NCI-H1092 (cell line): Measurements from ENCODE around the gene STK40.

Experiments used
- DNase-seq: peaks from one replicate; lab custom pipeline; 2025; lab: John Stamatoyannopoulos, UW

STK40 gene, protein sequence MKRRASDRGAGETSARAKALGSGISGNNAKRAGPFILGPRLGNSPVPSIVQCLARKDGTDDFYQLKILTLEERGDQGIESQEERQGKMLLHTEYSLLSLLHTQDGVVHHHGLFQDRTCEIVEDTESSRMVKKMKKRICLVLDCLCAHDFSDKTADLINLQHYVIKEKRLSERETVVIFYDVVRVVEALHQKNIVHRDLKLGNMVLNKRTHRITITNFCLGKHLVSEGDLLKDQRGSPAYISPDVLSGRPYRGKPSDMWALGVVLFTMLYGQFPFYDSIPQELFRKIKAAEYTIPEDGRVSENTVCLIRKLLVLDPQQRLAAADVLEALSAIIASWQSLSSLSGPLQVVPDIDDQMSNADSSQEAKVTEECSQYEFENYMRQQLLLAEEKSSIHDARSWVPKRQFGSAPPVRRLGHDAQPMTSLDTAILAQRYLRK

DNA sequence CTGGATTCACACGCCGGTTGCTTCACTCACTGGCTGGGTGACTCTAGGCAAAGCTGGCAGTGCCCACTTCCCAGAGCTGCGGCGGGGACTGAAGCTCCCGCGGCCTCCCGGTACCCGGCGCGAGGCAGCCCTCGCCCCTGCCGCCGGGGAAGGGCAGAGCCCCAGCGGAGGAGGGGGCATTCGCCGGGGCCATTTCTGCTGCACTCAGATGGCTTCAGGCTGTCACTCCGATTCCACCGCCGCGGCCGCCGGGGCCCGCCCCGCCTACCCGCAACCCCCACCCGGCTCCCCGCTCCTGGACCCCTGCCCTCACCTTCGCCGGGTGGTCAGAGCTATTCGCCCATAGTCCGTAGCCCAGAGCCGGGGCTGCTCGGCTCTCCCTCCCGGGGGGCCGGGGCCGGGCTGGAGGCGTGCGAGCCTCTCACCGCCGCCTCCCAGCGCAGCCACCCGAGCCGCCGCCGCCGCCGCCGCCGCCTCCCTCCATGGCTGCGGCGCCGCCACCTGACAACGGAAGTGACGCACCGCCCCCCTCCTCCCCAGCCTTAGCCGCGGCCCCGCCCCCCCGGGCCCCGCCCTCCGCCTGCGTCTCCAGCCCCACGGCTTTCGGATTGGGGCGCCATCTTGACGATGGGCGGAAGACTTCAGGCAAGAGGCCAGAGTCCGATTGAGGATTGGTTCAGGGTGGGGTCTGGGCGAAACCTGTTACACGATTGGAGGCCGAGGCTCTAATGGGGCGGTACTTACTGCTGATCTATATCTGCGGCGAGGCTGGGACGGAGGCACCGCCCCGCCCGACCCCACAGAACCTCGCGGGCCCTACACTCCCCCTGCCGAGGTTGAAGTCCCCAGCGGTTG is at the start of gene STK40:
TSS of gene STK40 (minus strand) at position 515 of the 855 bp plus-strand sequence. CDS start 24,592 bp downstream, outside the sequence.
- DNase-seq: peak; percentile 100

DNA sequence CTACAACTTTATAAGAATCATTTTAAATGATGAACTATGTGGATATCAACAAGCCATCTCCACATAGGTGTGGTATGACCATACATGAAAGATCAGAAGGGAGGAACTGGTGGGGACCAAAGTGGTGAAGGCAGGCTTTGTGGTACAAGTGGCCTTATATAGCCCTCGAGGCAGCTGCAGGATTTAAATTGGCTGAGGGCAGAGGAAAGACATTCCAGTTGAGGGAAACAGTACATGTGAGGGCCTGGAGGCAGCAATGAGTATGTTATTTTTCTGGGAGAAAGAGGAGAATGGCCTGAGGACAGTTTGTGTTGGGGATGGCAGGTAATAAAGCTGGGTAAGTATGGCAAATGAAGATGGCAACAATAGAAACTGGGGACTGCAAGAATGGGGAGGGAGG is 47.4 kb upstream of the STK40 start:
- no peak for DNase-seq

DNA sequence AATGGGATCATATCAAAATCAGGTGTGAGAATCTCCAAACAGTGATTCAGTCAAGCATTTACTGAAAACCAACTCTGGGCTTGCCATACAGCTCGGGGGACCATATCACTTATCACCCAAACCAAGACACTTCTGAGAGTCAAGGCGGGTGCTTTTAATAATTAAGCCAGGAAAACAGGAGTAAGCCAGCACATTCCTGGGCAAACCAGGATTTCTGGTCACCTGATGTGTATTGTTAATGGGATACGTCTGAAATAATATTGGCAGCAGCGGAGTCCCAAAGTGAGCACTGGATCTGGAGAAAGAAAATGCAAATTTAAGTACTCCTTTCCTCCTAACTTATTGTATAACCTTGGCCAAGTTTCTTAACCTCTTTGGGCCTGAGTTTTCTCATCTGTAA is 46.9 kb upstream of the STK40 start:
- DNase-seq: no peak

DNA sequence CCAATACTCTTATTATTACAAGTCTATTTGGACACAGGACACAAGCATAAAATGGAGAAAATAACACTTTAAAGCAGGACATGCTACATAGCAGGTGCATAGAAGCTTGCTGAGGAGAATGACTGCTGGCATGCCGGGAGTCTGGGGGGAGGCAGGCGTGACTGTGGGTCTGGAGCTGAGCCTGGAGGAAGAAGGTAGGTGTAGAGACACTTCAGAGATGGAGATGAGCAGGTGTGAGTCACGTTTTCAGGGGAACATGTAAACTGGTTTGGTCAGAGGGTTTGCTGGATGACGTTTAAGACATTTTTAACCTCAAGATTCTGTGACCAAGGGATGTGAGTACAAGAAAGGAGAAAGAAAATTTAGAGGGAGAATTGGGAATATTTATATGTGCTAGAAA is 40.1 kb upstream of the STK40 start:
- no peak for DNase-seq

DNA sequence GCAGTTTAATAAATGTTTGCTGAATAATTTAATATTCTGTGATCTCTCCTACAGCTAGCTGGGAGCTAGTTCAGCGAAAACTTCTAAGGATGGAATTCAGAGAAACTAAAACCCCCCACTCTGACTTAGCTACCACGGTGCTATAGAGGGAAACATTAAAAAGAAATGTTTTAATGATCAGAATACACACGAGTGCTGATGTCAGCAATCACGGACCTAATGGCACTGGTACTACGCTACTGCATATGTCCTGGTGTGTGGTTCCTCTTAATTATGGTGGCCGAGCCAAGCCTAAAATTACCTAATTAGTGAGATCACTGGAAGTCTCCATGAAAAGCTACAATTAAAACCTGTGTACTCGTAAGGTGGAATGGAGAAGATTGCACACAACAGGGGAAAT is 35.9 kb upstream of the STK40 start:
- DNase-seq: no peak

DNA sequence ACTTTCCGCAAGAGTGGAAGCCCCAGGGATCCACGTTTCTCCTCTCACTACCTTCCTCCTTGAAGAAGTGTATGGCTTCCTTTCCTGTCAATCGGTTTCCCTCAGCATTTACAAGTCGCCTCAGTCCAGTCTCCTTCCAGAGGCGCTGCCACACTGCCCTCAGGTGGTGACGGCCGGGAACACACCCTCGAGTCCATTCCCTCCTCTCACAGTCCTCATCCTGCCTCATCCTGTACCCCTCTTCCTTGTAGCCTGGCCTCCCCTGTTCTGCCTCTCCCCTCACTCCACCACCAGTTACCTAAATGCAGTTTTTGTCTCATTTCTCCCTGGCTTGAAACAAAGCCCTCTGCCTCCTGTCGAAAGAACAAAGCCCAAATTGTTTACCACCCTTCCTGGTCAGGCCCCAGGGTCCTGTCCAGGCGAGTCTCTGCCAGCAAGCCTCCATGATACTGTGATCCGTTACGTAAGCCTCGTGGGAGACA is 35.2 kb upstream of the STK40 start:
- DNase-seq: peak; percentile 68

DNA sequence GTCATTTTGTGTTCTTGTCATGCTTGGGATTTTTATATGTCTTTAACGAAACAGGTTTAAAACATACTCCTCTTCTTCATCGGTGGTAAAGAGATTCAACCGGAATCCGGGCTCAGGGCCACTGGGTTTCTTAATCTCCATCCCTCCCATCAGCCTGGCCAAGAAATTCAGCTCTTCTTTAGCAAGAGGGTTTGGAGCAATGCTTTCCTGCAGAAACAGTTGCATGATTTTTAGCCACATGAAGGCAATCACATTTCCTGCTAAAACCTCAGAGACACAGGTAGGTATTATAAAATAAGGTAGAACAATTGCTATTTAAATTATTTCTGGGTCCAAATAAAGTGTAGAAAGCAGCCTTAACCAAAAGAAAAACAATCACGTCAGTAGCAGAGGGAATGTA is 34.7 kb upstream of the STK40 start:
- no peak for DNase-seq

DNA sequence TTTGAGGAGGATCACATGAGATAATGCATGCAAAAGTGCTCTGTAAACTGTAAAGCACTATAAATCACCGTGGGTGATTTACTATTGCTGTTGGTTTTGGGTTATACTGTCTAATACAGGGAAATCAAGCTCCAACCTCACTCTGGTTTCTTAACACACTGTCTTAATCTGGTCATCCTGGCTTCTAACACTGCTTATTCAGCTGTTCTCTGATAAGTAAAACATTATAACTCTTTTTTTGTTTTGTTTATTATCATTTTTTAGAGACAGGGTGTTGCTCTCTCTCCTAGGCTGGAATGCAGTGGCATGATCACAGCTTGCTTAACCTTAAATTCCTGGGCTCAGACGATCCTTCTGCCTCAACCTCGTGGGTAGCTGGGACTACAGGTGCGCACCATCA is 33.8 kb upstream of the STK40 start:
- no peak for DNase-seq

DNA sequence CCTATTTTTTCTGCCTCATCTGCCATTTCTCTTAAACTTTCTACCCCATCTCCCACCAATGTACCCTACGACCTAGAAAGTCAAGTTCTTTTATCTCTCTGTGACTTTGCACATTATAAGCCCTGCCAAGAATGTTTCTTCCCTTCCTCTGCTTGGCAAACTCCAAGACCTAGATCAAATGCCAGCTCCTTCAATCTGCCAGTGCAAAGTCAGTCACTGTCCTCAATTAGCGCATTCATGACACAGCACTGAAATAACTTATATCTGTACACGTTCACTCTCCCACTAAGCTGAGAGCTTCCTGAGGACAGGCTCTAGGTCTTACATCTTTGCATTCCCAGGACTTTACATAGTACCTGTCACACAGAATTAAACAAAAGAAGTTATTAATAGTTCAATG is 33.4 kb upstream of the STK40 start:
- DNase-seq: no peak

DNA sequence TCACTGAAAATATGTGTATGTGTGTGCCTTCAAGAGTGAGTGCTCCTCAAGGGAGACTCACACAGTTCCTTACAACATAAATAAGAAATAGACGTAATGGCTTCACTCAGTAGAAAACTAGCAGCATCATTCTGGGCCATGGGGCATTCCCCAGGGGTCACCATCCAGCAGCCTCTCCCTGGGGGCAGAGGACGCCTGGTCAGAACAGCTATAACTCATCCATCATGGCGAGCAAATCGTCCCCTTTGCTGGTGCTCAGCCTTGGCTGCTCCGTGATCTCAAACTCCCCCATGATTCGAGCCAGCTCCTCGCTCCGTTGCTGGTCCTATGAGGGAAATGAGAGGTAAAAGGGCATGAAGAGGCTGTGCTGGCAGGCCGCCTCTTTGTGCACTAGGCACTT is 32.2 kb upstream of the STK40 start:
- DNase-seq: no peak

DNA sequence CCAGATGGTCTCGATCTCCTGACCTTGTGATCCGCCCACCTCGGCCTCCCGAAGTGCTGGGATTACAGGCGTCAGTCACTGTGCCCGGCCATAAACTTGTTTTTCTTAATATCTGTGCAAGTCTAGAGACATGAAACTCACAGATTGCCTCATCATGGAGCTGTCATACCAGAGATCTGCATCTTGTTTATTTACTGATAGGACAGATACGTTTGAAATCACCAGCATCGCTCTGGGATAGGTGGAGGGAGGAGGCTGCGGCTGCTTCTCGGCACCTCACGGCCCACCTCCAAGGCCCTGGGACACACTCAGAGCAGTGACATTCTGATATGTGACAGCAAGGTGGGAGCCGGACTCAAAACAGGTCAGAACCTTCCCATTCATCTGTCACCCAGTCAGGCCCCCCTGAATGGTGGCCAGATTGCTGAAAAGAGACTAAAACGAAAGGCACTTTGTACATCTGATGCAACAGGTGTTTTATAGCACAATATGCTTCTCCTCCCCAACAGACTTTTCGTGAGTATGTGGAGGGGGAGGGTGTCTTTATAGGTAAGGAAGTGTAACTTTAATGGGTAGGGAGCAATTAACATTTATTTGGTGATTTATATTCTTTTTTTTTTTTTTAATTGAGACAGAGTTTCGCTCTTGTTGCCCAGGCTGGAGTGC is 30.1 kb upstream of the STK40 start:
- DNase-seq: no peak

DNA sequence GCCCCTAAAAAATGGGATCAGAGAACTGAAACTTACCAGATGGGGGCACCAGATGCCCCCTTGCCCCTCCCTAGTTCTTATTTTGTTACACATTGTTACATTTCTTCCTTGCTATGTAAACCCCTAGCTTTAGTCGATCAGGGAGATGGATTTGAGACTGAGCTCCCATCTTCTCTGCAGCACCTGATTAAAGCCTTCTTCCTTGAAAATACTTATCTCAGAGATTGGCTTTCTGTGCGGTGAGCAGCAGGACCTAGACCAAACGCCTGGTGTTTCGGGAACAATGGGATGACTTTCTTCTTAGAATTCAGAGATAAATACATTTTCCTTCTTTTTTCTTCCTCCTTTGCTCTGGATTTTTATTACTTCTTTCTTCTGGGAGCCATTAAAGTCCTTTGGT is 28.7 kb upstream of the STK40 start:
- DNase-seq: no peak

DNA sequence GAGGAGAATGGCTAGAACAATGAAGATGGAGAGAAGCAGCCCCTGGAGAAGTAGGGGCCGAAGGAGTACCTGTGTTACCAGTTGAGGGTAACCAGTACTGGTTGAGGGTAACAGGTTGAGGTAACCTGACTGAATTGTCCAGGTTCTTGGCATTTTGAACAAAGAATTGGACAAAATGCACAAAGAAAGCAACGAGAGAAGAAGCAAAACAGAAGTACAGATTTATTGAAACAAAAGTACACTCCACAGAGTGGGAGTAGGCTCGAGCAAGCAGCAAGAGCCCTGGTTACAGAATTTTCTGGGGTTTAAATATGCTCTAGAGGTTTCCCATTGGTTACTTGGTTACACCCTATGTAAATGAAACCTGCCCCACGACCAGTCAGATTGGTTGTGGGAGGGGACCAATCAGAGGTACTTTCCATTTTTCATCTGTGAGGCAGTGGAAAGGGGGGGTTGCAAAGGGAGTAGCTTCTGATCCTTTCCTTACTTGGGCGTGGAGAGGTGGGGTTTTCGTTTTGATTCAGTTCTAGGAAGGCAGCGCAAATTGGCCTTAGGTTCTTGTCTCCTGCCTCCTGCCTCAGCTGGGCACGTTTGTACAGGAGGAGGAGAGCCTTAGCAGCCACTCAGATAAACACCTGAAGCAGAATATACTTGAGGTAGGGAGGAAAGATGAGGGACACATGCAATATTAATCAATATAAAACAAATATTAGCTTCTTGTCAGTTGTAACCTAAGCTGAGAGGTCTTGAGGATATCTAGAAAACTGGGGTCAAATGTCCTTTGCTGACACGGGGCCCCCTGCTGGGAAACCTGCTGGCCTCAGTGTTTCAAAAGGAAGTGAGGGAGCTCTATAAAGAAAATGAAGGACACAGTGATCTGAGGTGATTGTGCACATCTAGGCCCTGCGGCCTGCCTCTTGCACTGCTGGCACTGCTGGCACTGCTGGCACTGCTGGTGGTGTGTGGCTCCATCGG is 26.2 kb upstream of the STK40 start:
- DNase-seq: peak; percentile 31

DNA sequence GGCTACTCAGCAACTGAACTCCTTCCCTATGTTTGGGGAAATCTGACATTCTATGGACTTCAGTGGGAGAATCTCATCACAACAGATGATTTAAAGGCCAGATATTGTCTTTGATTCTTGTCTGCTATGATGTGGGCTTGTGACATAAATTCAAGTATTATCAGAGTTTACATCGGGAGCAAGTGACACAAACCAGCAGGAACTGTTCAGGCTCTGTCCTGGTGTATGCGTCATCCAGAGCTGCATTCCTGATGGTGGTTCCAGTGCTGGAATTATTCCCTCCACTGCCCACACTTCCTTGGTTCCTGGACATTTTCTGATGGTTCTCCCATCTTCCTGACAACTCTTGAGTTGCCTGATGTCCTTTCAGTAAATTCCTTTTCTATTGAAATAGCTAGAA is 22.8 kb upstream of the STK40 start:
- DNase-seq: no peak

DNA sequence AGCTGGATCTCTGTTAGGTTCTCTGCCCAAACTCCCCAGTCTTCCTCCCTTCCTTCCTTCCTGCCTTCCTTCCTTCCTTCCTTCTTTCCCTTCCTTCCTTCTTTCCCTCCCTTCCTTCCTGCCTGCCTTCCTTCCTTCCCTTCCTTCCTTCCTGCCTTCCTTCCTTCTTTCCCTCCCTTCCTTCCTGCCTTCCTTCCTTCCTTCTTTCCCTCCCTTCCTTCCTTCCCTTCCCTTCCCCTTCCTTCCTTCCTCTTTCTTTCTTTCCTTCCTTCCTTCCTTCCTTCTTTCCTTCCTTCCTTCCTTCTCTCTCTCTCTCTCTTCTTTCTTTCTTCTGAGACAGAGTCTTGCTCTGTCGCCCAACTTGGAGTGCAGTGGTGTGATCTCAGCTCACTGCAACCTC is 20.7 kb upstream of the STK40 start:
- no peak for DNase-seq

DNA sequence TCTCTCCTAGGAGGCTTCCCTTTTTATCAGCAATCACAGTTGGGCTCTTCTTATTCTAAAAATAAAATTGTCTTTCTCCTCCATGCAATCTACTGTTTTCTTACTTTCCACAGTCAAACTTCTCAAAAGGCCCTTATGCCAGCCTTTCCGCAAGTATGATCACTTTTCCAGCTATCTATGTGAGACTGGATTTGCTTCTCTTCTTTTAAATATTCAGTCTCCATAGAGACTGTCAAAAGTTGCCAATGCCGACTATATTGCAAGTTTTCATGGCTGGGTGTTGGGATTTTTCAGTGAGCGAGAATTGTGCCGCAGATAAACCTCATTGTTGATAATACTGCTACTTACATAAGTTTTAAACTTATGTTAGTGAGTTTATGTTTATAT is 16.8 kb upstream of the STK40 start:
- DNase-seq: no peak

DNA sequence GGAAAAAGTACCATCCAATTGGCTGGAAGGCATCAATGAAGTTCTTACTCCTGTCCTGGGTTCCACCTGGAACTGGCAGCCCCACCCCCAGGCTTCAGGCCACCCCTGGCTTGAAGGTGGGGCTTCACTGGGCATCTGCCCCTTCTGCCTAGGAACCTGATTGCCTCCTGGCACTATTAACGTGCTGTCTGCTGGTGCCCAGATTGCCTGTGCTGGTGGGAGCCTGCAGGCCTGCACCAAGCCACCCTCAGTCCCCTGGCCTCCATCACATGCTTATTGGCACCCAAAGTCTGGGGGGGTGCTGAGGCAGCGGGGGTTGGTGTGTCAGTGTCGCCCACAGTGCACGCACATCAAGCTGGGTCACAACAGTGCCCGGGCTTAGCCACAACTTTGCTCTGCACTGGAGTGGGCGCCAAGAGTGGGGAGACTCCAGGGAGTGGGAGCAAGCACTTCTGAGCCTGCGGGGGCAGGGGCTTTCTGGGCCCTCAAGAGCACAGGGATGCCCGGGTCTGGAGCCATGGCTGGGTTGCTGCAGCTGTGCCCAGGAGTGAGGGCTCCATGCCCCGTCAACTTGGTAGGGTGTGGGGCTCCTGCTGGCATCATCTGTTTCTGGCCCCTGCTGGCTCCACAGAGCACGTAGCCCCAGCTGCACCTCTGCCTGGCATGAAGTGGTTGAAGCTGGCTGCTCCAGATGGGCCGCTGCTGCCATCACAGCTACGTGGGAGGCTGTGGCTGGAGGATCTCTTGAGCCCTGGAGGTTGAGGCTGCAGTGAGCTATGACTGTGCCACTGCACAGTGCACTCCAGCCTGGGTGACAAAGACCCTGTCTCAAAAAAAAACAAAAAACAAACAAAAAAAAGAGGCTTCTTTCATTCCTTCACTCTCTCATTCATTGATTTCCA is 16.1 kb upstream of the STK40 start:
- no peak for DNase-seq

DNA sequence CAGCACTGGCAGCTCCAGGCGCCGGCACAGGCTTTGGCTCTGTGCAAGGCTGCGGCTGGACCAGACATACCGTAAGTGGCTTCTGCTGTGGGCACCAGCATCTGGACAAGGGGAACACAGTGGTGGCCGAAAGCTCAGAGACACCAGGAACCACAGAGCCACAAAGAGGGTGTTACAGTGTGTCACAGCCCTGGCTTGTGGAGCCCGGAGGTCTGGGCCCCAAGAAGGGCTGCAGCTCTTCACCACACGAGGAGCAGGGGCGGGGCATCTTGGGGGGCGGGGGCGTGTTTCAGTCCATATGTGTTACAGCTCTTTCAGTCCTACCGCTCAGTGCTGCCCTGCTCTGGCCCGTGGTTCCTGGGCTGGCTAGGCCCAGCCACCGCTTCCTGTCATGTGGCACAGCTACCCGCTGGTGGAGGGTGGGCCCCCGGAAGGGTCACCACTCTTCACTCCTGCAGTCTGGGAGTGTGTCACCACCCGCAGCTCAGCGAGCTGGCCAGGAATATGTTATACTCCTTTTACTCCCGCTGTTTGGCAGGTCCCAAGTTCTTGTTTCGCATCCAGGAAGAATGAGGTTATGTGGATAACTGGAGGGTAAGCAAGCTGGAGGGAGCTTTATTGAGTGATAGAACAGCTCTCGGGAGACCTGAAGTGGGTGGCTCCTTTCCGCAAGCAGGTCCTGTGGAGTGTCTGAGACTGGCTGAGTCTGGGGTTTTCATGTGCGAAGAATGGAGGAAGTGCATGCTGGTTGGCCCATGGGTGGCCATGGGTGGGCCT is 15.3 kb upstream of the STK40 start:
- no peak for DNase-seq

DNA sequence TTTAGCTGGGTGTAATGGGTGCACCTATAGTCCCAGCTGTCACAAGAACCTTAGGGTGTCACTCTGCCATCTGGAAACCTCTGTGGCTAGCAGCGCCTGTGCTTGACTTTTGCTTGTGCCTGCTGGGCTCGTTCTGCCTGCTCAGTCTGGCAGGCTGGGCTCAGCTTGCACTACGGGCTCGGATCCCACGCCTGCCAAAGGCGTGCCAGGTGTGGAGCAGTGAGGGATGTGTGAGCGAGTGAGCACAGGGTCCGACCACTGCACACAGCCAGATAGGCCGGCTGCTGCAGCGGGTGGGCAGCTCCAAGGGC is 14.7 kb upstream of the STK40 start:
- DNase-seq: no peak
